Hepatocyte (in vitro differentiated cells): ENCODE measurements around the gene DGCR6L.
"Not testable (repeated sequence)": the region's sequence is repeated elsewhere in the genome, so short reads cannot be mapped to it uniquely, and the experiment has no call there.

Experiments used
- EZH2 ChIP-seq: fragments of 200-600 bp; sonication (generic); IDR thresholded peaks from 2 replicates; pipeline ENCODE4 v1.6.1; 2016; ENCODE audit warnings: antibody characterized with exemption, mild to moderate bottlenecking, borderline replicate concordance
- EZH2phosphoT487 ChIP-seq: fragments of 200-600 bp; sonication (generic); IDR thresholded peaks from one replicate; pipeline ENCODE4 v1.6.1; 2018; ENCODE audit warnings: antibody characterized with exemption, mild to moderate bottlenecking, low read depth, moderate library complexity; ENCODE audit not compliant: unreplicated experiment, severe bottlenecking
- TF ChIP-seq, protein P1 (sequence below): fragments of 200-600 bp; sonication (generic); IDR thresholded peaks from 2 replicates; pipeline ENCODE4 v1.5.1; 2016; ENCODE audit warnings: antibody characterized with exemption, mild to moderate bottlenecking; ENCODE audit not compliant: poor library complexity

DNA sequence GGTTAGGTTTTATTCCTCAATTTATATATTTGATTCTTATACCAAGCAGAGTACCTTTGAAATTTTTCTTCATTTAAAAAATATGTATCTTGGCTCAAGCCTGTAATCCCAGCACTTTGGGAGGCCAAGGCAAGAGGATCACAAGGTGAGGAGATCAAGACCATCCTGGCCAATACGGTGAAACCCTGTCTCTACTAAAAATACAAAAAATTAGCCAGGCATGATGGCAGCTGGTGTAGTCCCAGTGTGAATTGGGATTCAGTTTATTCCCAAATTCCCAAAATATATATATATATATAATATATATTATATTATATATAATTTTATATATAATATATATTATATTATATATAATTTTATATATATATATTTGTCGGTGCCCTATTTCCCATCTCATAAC, 18.4 kb upstream of the DGCR6L start:
- not testable (repeated sequence) for TF ChIP-seq EZH2, EZH2phosphoT487
- TF ChIP-seq, protein P1, sequence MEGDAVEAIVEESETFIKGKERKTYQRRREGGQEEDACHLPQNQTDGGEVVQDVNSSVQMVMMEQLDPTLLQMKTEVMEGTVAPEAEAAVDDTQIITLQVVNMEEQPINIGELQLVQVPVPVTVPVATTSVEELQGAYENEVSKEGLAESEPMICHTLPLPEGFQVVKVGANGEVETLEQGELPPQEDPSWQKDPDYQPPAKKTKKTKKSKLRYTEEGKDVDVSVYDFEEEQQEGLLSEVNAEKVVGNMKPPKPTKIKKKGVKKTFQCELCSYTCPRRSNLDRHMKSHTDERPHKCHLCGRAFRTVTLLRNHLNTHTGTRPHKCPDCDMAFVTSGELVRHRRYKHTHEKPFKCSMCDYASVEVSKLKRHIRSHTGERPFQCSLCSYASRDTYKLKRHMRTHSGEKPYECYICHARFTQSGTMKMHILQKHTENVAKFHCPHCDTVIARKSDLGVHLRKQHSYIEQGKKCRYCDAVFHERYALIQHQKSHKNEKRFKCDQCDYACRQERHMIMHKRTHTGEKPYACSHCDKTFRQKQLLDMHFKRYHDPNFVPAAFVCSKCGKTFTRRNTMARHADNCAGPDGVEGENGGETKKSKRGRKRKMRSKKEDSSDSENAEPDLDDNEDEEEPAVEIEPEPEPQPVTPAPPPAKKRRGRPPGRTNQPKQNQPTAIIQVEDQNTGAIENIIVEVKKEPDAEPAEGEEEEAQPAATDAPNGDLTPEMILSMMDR = not testable (repeated sequence)
